K562 (cell line): ENCODE results near the gene GP1BB. TPM values are rescaled to one million over a fixed set of nuclear protein-coding genes. Genes with fewer than 3 reads are reported as not detected.
A peak's percentile ranks its signal among the peaks of the same experiment; 100 is the strongest.

Experiments
- BRF2 ChIP-seq: IDR thresholded peaks from 3 replicates; pipeline ENCODE4 v1.6.1; 2011; ENCODE audit warnings: borderline replicate concordance, mild to moderate bottlenecking; ENCODE audit not compliant: insufficient read length, insufficient read depth
- ELK1 ChIP-seq: sonication (generic); formaldehyde crosslinking; IDR thresholded peaks from 2 replicates; pipeline ENCODE4 v1.8.1; 2022; ENCODE audit warnings: missing genetic modification reagents
- ERF ChIP-seq: fragments of 450-650 bp; formaldehyde crosslinking; IDR thresholded peaks from 2 replicates; pipeline ENCODE4 v1.4.0; 2020; ENCODE audit warnings: mild to moderate bottlenecking, mixed read lengths
- GATAD2B ChIP-seq: fragments of 450-650 bp; IDR thresholded peaks from 2 replicates; pipeline ENCODE4 v1.6.1; 2017; ENCODE audit warnings: mild to moderate bottlenecking, borderline replicate concordance
- HMGN3 ChIP-seq: IDR thresholded peaks from 2 replicates; pipeline ENCODE4 v1.6.1; 2011; ENCODE audit warnings: borderline replicate concordance, low read depth, mild to moderate bottlenecking, mixed read lengths, low read length; ENCODE audit not compliant: insufficient read length; ENCODE audit errors: extremely low read depth
- ID3 ChIP-seq, 2 experiments: fragments of 250-450 bp in 1 of 2; fragments of 450-650 bp in 1 of 2; sonication (Bioruptor Pico) in 1 of 2; IDR thresholded peaks; 2 replicates each; pipeline versions ENCODE4 v1.6.1 to v1.8.0; 2016 to 2021; ENCODE audit warnings: mild to moderate bottlenecking in 2 of 2, moderate library complexity in 2 of 2, missing compliant biosample characterization in 1 of 2, missing genetic modification characterization in 1 of 2
- KAT7 ChIP-seq: sonication (generic); formaldehyde crosslinking; IDR thresholded peaks from 2 replicates; pipeline ENCODE4 v1.8.0; 2022; ENCODE audit warnings: missing genetic modification reagents, mild to moderate bottlenecking, borderline replicate concordance
- LEF1 ChIP-seq: fragments of 450-650 bp; IDR thresholded peaks from 2 replicates; pipeline ENCODE4 v1.6.1; 2016; ENCODE audit warnings: mild to moderate bottlenecking
- POLR2G ChIP-seq: fragments of 200-400 bp; formaldehyde crosslinking; IDR thresholded peaks from 2 replicates; pipeline ENCODE4 v1.6.1; 2017; ENCODE audit warnings: low read depth, mild to moderate bottlenecking, antibody characterized with exemption, low read length, moderate library complexity
- RB1 ChIP-seq: fragments of 450-650 bp; IDR thresholded peaks from 2 replicates; pipeline ENCODE4 v1.6.1; 2017; ENCODE audit warnings: low read depth, mild to moderate bottlenecking
- RBBP5 ChIP-seq: fragments of 200-600 bp; sonication (generic); IDR thresholded peaks from 2 replicates; pipeline ENCODE4 v1.6.1; 2012; ENCODE audit warnings: borderline replicate concordance, mild to moderate bottlenecking, low read length, control low read depth, inconsistent platforms; ENCODE audit not compliant: insufficient read depth, poor library complexity, severe bottlenecking
- RBFOX2 ChIP-seq: fragments of 200-400 bp; formaldehyde crosslinking; IDR thresholded peaks from 2 replicates; pipeline ENCODE4 v1.6.1; 2017; ENCODE audit warnings: low read depth, mild to moderate bottlenecking, low read length, moderate library complexity
- SMAD1 ChIP-seq: fragments of 150-350 bp; IDR thresholded peaks from 2 replicates; pipeline ENCODE4 v1.6.1; 2014; ENCODE audit warnings: low read length, low read depth; ENCODE audit not compliant: partially characterized antibody
- SMARCA4 ChIP-seq: fragments of 450-650 bp; IDR thresholded peaks from 2 replicates; pipeline ENCODE4 v1.6.1; 2016
- STAT5A ChIP-seq: IDR thresholded peaks from 2 replicates; pipeline ENCODE4 v1.6.1; 2012; ENCODE audit warnings: low read length, inconsistent platforms, borderline replicate concordance
- TBL1XR1 ChIP-seq, 2 experiments: IDR thresholded peaks; 2 replicates each; pipeline ENCODE4 v1.6.1; 2012; ENCODE audit warnings: improper control_type of control experiment in 2 of 2, low read length in 2 of 2, mild to moderate bottlenecking in 1 of 2
- WHSC1 ChIP-seq: IDR thresholded peaks from one replicate; pipeline ENCODE4 v1.6.1; 2012; ENCODE audit warnings: low read length, control low read depth, inconsistent platforms
- ZBTB2 ChIP-seq: fragments of 450-650 bp; IDR thresholded peaks from 2 replicates; pipeline ENCODE4 v1.6.1; 2016; ENCODE audit warnings: antibody characterized with exemption
- polyA plus RNA-seq, 8 experiments: library from polyadenylated mRNA; depleted of rRNA in 4 of 8; stranded (reverse) in 5 of 8; unstranded in 3 of 8; fragments of >200 nt; fragmentation: Nextera tagmentation in 2 of 8; fragmentation: Illumina TruSeq in 1 of 8; extraction: Ambion mirVana in 2 of 8; extraction: Trizol in 1 of 8; gene quantifications; 2 replicates each; pipeline versions ENCODE4 v1.2.1 to v1.2.3, GENCODE V29; 2011 to 2014; ENCODE audit warnings: inconsistent platforms in 1 of 8, missing spikeins in 1 of 8
- total RNA-seq, 7 experiments: library from RNA; depleted of rRNA in 6 of 7; stranded (reverse); fragments of >200 nt in 6 of 7; fragmentation: Illumina TruSeq in 2 of 7; extraction: Trizol in 2 of 7; gene quantifications; 2 replicates each; pipeline versions ENCODE4 v1.2.1 to v1.2.3, GENCODE V29; 2011 to 2021; ENCODE audit warnings: low replicate concordance in 1 of 7
- TF ChIP-seq, protein P1 (sequence below): fragments of 250-450 bp; sonication (Bioruptor Pico); IDR thresholded peaks from 2 replicates; pipeline ENCODE4 v1.9.0; 2021; ENCODE audit warnings: mild to moderate bottlenecking, inconsistent platforms

Gene GP1BB
- total and polyA plus RNA-seq, 9 of the 15 experiments (the other 6 are each of a cell fraction or from before 2014, with no cell fraction given), result 0.69 to 162 (median 2.8) TPM

GRCh38 chr22:19760951-19761724 is 37.8 kb downstream of the GP1BB start (continued):
- TF ChIP-seq RBFOX2 (no peak), WHSC1 (peak; percentile 17), ERF (peak; percentile 32; the same call in 1 of the 2 replicates), LEF1 (no peak), POLR2G (peak; percentile 49; the same call in 1 of the 2 replicates), BRF2 (no peak), STAT5A (no peak), HMGN3 (peak; percentile 42), ZBTB2 (no peak), TBL1XR1 (IDR thresholded peaks at IDR 0.05; ENCODE audit: low read length in 2 of 2) (no peak), RB1 (peak; percentile 20; the same call in 1 of the 2 replicates), ELK1 (CRISPR knock-in tag) (no peak), RBBP5 (peak; percentile 95), ID3 (CRISPR knock-in tag; IDR thresholded peaks at IDR 0.05) (no peak), ID3 (tag; IDR thresholded peaks at IDR 0.05) (0 out of 2 replicates have a peak, but pooled peaks have one; percentile 18), GATAD2B (0 out of 2 replicates have a peak, but pooled peaks have one; percentile 48), KAT7 (CRISPR knock-in tag) (no peak), SMARCA4 (no peak), SMAD1 (peak; percentile 7)
- TF ChIP-seq, protein P1, sequence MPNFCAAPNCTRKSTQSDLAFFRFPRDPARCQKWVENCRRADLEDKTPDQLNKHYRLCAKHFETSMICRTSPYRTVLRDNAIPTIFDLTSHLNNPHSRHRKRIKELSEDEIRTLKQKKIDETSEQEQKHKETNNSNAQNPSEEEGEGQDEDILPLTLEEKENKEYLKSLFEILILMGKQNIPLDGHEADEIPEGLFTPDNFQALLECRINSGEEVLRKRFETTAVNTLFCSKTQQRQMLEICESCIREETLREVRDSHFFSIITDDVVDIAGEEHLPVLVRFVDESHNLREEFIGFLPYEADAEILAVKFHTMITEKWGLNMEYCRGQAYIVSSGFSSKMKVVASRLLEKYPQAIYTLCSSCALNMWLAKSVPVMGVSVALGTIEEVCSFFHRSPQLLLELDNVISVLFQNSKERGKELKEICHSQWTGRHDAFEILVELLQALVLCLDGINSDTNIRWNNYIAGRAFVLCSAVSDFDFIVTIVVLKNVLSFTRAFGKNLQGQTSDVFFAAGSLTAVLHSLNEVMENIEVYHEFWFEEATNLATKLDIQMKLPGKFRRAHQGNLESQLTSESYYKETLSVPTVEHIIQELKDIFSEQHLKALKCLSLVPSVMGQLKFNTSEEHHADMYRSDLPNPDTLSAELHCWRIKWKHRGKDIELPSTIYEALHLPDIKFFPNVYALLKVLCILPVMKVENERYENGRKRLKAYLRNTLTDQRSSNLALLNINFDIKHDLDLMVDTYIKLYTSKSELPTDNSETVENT, result peak; percentile 29; the same call in 1 of the 2 replicates
